MM.1S (cell line): ENCODE results near the gene RAMP3.
"Not testable (repeated sequence)": the region's sequence is repeated elsewhere in the genome, so short reads cannot be mapped to it uniquely, and the experiment has no call there.

Source experiments
- DNase-seq: peaks from one replicate; pipeline ENCODE4 v3.0.0-alpha.2; 2015
- H2AFZ ChIP-seq: fragments of 300-600 bp; sonication (generic); 2 replicates; pipeline ENCODE4 v1.6.0; 2016; ENCODE audit warnings: antibody characterized with exemption, low read length
- H3F3A ChIP-seq: fragments of 300-600 bp; sonication (generic); 2 replicates; pipeline ENCODE4 v1.6.1; 2016; ENCODE audit warnings: mild to moderate bottlenecking, antibody characterized with exemption, low read length, moderate library complexity, mixed read lengths; ENCODE audit not compliant: insufficient read depth
- H3K27ac ChIP-seq: fragments of 300-600 bp; sonication (generic); 2 replicates; pipeline ENCODE4 v1.5.1; 2016; ENCODE audit warnings: mild to moderate bottlenecking, low read length
- H3K27me3 ChIP-seq: fragments of 300-600 bp; sonication (generic); replicated peaks from 2 replicates; pipeline ENCODE4 v1.6.0; 2016; ENCODE audit warnings: low read length; ENCODE audit not compliant: insufficient read depth
- H3K36me3 ChIP-seq: fragments of 300-600 bp; sonication (generic); replicated peaks from 2 replicates; pipeline ENCODE4 v1.6.1; 2016; ENCODE audit warnings: mild to moderate bottlenecking, low read length, mixed read lengths; ENCODE audit not compliant: insufficient read depth
- H3K4me1 ChIP-seq: fragments of 300-600 bp; sonication (generic); 2 replicates; pipeline ENCODE4 v1.6.1; 2016; ENCODE audit warnings: low read length, mixed read lengths
- H3K4me2 ChIP-seq: fragments of 300-600 bp; sonication (generic); 2 replicates; pipeline ENCODE4 v1.6.0; 2016; ENCODE audit warnings: low read depth, low read length
- H3K4me3 ChIP-seq: fragments of 300-600 bp; sonication (generic); 2 replicates; pipeline ENCODE4 v1.5.1; 2016; ENCODE audit warnings: low read length, mixed read lengths
- H3K79me2 ChIP-seq: fragments of 300-600 bp; sonication (generic); 2 replicates; pipeline ENCODE4 v1.6.1; 2016; ENCODE audit warnings: mixed run types, low read length, mixed read lengths
- H3K9ac ChIP-seq: fragments of 300-600 bp; sonication (generic); 2 replicates; pipeline ENCODE4 v1.6.1; 2016; ENCODE audit warnings: low read length, mixed read lengths
- H3K9me2 ChIP-seq: fragments of 300-600 bp; sonication (generic); replicated peaks from 2 replicates; pipeline ENCODE4 v1.6.1; 2016; ENCODE audit warnings: mild to moderate bottlenecking, low read length, mixed read lengths; ENCODE audit not compliant: insufficient read depth
- H3K9me3 ChIP-seq: fragments of 300-600 bp; sonication (generic); replicated peaks from 2 replicates; pipeline ENCODE4 v1.6.1; 2016; ENCODE audit warnings: mild to moderate bottlenecking, low read length, mixed read lengths; ENCODE audit not compliant: insufficient read depth
- H4K20me1 ChIP-seq: fragments of 300-600 bp; sonication (generic); 2 replicates; pipeline ENCODE4 v1.6.1; 2016; ENCODE audit warnings: mild to moderate bottlenecking, low read length, moderate library complexity, mixed read lengths; ENCODE audit not compliant: insufficient read depth
- CTCF ChIP-seq: fragments of 300-600 bp; sonication (generic); IDR thresholded peaks from 2 replicates; pipeline ENCODE4 v1.5.1; 2016; ENCODE audit warnings: antibody characterized with exemption, low read length, mixed read lengths
- EZH2 ChIP-seq: fragments of 300-600 bp; sonication (generic); optimal IDR thresholded peaks from 2 replicates; pipeline ENCODE3; 2017; ENCODE audit warnings: low read depth, mild to moderate bottlenecking, antibody characterized with exemption, low read length, mixed read lengths
- EZH2phosphoT487 ChIP-seq: fragments of 300-600 bp; sonication (generic); IDR thresholded peaks from 2 replicates; pipeline ENCODE4 v1.6.1; 2018; ENCODE audit warnings: antibody characterized with exemption, low read length

Gene RAMP3

GRCh38 chr7:45203459-45203858 is 45.9 kb downstream of the RAMP3 start:
- no peak for DNase-seq
- Histone ChIP-seq H3K27me3 (no peaks in the 10 kb centered on the region), H2AFZ (peak overlapping the region; percentile 46), H3F3A (peaks cover 13% of the 10 kb centered on the region), H4K20me1 (no peaks in the 10 kb centered on the region), H3K79me2 (no peaks in the 10 kb centered on the region), H3K9me3 (no peaks in the 10 kb centered on the region), H3K9ac (no peak overlapping the region), H3K4me2 (peak overlapping the region; percentile 71; the same call in 1 of the 2 replicates), H3K4me3 (no peak overlapping the region), H3K9me2 (no peaks in the 10 kb centered on the region), H3K36me3 (no peaks in the 10 kb centered on the region), H3K4me1 (peaks cover 20% of the 10 kb centered on the region), H3K27ac (peak overlapping the region; percentile 57; the same call in 1 of the 2 replicates)
- TF ChIP-seq CTCF (no peak), EZH2 (no peak), EZH2phosphoT487 (no peak)

- Histone ChIP-seq H3K9ac (peak overlapping the region; percentile 14; the same call in 1 of the 2 replicates), H3F3A (peaks cover 13% of the 10 kb centered on the region), H3K9me2 (no peaks in the 10 kb centered on the region), H3K27ac (peak overlapping the region; percentile 57; the same call in 1 of the 2 replicates), H2AFZ (peak overlapping the region; percentile 46), H4K20me1 (no peaks in the 10 kb centered on the region), H3K4me3 (peak overlapping the region; percentile 52), H3K4me2 (peak overlapping the region; percentile 71), H3K79me2 (no peaks in the 10 kb centered on the region), H3K27me3 (no peaks in the 10 kb centered on the region), H3K4me1 (peaks cover 20% of the 10 kb centered on the region), H3K9me3 (no peaks in the 10 kb centered on the region), H3K36me3 (no peaks in the 10 kb centered on the region)
- TF ChIP-seq EZH2: no peak
- no peak for TF ChIP-seq EZH2phosphoT487
- no peak for TF ChIP-seq CTCF
- peak; percentile 88 for DNase-seq
Observed at GRCh38 chr7:45203936-45204445, 46.4 kb downstream of the RAMP3 start.

GRCh38 chr7:45206266-45206665 is 48.7 kb downstream of the RAMP3 start:
- not testable (repeated sequence) for DNase-seq, H3K9me2 ChIP-seq, H3K9me3 ChIP-seq, H3K36me3 ChIP-seq, H3K4me2 ChIP-seq, H3K4me3 ChIP-seq, H3K27ac ChIP-seq, H3K79me2 ChIP-seq, H3K27me3 ChIP-seq, H3K9ac ChIP-seq, H2AFZ ChIP-seq, H4K20me1 ChIP-seq
- Histone ChIP-seq H3F3A (peaks cover 13% of the 10 kb centered on the region), H3K4me1 (peaks cover 20% of the 10 kb centered on the region)

- H2AFZ ChIP-seq, H3F3A ChIP-seq, H3K36me3 ChIP-seq, H3K9me3 ChIP-seq, H3K4me2 ChIP-seq, H4K20me1 ChIP-seq, DNase-seq, H3K27me3 ChIP-seq, H3K9ac ChIP-seq, H3K4me3 ChIP-seq, H3K79me2 ChIP-seq, H3K9me2 ChIP-seq, H3K4me1 ChIP-seq, H3K27ac ChIP-seq: not testable (repeated sequence)
Observed at GRCh38 chr7:45209909-45210308, 52.3 kb downstream of the RAMP3 start.
